ENCODE results near the gene FIBP.

DNA sequence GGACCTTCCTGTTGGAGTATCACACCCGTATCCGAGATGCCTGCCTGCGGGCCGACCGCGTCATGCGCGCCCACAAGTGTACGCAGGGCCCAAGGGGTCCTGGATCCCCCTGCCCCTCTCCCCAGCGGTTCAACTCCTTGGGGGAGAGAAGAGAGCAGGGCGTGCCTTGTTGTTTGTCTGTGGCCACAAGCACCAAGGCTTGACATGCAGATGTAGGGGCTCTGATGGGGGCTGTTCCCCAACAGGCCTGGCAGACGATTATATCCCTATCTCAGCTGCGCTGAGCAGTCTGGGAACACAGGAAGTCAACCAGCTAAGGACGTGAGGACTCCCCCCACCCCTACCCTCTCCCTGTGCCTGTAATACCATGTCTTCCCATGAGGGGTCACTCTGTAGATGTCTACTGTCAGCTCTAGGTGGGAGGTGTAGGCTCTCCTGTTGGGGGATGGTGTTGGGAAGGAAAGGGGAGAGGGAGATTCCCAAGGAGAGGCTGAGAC is 37.1 kb downstream of the FIBP start:
- TF ChIP-seq, protein P1, sequence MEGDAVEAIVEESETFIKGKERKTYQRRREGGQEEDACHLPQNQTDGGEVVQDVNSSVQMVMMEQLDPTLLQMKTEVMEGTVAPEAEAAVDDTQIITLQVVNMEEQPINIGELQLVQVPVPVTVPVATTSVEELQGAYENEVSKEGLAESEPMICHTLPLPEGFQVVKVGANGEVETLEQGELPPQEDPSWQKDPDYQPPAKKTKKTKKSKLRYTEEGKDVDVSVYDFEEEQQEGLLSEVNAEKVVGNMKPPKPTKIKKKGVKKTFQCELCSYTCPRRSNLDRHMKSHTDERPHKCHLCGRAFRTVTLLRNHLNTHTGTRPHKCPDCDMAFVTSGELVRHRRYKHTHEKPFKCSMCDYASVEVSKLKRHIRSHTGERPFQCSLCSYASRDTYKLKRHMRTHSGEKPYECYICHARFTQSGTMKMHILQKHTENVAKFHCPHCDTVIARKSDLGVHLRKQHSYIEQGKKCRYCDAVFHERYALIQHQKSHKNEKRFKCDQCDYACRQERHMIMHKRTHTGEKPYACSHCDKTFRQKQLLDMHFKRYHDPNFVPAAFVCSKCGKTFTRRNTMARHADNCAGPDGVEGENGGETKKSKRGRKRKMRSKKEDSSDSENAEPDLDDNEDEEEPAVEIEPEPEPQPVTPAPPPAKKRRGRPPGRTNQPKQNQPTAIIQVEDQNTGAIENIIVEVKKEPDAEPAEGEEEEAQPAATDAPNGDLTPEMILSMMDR (IDR thresholded peaks at IDR 0.05), result peak in 1 of 3 experiments; percentile 8
- TF ChIP-seq POLR2AphosphoS5 (IDR thresholded peaks at IDR 0.05; ENCODE audit: insufficient read depth in 1 of 2, low read depth in 1 of 2), result no peak
